Mesothelial cell of epicardium (in vitro differentiated cells): ENCODE results near the gene REV1. TPM values are rescaled to one million over a fixed set of nuclear protein-coding genes. Genes with fewer than 3 reads are reported as not detected.
A peak's percentile ranks its signal among the peaks of the same experiment; 100 is the strongest.

Source experiments
- DNase-seq, 2 experiments: peaks; one replicate each; pipeline ENCODE4 v3.0.0; 2021; ENCODE audit warnings: low spot score in 2 of 2; ENCODE audit not compliant: unreplicated experiment in 2 of 2
- H3K27ac Mint-ChIP-seq: 2 replicates; pipeline ENCODE4 v1.8.0; 2021; ENCODE audit warnings: mixed read lengths
- H3K27me3 Mint-ChIP-seq: 2 replicates; pipeline ENCODE4 v1.8.0; 2021; ENCODE audit warnings: low read depth, mixed read lengths
- H3K36me3 Mint-ChIP-seq: 2 replicates; pipeline ENCODE4 v1.8.0; 2021; ENCODE audit warnings: mixed read lengths
- H3K4me1 Mint-ChIP-seq: 2 replicates; pipeline ENCODE4 v1.8.0; 2021; ENCODE audit warnings: mixed read lengths
- H3K4me3 Mint-ChIP-seq: 2 replicates; pipeline ENCODE4 v1.8.0; 2021; ENCODE audit warnings: mild to moderate bottlenecking, moderate library complexity, mixed read lengths
- H3K9me3 Mint-ChIP-seq: 2 replicates; pipeline ENCODE4 v1.8.0; 2021; ENCODE audit warnings: mixed read lengths
- total RNA-seq: library from RNA; stranded (reverse); gene quantifications from 3 replicates; pipeline ENCODE4 v1.2.1, GENCODE V29; 2021
- TF ChIP-seq, protein P1 (sequence below): fragments of 200-600 bp; sonication (generic); IDR thresholded peaks from one replicate; pipeline ENCODE4 v1.5.0; 2021; ENCODE audit warnings: antibody characterized with exemption; ENCODE audit not compliant: unreplicated experiment

Gene REV1
- total RNA-seq, 1 donor from 2014 or later, result 58.7 TPM

DNA sequence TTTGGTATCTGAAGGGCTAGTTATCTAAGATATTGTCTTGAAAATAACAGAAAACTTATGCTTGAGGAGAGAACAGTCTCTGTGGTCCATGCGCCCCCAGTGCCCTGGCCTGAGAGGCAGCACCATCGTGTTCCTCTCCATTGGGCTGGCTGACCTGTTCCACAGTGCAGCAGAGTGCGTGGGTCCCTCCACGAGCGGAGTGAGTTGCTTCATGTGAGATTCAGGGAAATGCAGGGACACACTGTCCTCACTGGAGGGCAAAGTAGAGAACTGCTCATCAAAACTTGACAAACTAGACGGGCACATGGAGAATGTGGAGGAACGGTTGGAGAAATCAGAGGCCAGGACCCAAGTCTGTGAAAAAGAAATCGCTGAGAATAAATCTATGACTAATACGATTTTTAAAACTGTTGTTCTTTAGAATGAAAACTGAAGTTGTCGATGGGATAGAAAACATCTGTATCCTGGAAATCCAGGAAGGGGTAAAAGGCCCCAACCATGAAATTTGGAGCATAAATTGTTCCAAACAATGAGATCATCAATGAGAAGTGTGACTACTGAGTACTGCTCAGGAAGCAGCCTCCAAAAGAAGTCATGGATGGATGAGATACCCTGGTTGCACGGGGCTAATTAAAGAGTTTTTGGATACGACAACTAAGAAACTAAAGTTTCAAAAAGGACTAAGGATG, 58.1 kb downstream of the REV1 start:
- H3K9me3 Mint-ChIP-seq, result no peaks in the 10 kb centered on the region
- H3K36me3 Mint-ChIP-seq, result peaks cover 22% of the 10 kb centered on the region
- H3K4me3 Mint-ChIP-seq, result no peak overlapping the region
- DNase-seq, result no peak
- H3K27me3 Mint-ChIP-seq, result no peaks in the 10 kb centered on the region
- H3K4me1 Mint-ChIP-seq, result no peaks in the 10 kb centered on the region
- no peak overlapping the region for H3K27ac Mint-ChIP-seq
- TF ChIP-seq, protein P1, sequence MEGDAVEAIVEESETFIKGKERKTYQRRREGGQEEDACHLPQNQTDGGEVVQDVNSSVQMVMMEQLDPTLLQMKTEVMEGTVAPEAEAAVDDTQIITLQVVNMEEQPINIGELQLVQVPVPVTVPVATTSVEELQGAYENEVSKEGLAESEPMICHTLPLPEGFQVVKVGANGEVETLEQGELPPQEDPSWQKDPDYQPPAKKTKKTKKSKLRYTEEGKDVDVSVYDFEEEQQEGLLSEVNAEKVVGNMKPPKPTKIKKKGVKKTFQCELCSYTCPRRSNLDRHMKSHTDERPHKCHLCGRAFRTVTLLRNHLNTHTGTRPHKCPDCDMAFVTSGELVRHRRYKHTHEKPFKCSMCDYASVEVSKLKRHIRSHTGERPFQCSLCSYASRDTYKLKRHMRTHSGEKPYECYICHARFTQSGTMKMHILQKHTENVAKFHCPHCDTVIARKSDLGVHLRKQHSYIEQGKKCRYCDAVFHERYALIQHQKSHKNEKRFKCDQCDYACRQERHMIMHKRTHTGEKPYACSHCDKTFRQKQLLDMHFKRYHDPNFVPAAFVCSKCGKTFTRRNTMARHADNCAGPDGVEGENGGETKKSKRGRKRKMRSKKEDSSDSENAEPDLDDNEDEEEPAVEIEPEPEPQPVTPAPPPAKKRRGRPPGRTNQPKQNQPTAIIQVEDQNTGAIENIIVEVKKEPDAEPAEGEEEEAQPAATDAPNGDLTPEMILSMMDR, result no peak

GRCh38 chr2:99430614-99431291, 59.1 kb downstream of the REV1 start:
- H3K27ac Mint-ChIP-seq, result peak overlapping the region; percentile 58
- H3K36me3 Mint-ChIP-seq, result peaks cover 20% of the 10 kb centered on the region
- no peaks in the 10 kb centered on the region for H3K27me3 Mint-ChIP-seq

GRCh38 chr2:99425022-99425421, 64.8 kb downstream of the REV1 start:
- Mint-ChIP-seq H3K9me3 (no peaks in the 10 kb centered on the region), H3K36me3 (peaks cover 25% of the 10 kb centered on the region), H3K27me3 (no peaks in the 10 kb centered on the region), H3K4me3 (no peak overlapping the region), H3K4me1 (peaks cover 6% of the 10 kb centered on the region), H3K27ac (no peak overlapping the region)
- TF ChIP-seq, protein P1, result no peak
- no peak for DNase-seq

More at GRCh38 chr2:99430614-99431291, 59.1 kb downstream of the REV1 start:
- Mint-ChIP-seq H3K4me3 (no peak overlapping the region), H3K9me3 (no peaks in the 10 kb centered on the region), H3K4me1 (no peaks in the 10 kb centered on the region)
- DNase-seq, result no peak
- TF ChIP-seq, protein P1, result no peak

GRCh38 chr2:99424371-99424770, 65.4 kb downstream of the REV1 start:
- Mint-ChIP-seq H3K4me3 (no peak overlapping the region), H3K27me3 (no peaks in the 10 kb centered on the region), H3K27ac (no peak overlapping the region), H3K4me1 (peaks cover 6% of the 10 kb centered on the region), H3K36me3 (peaks cover 29% of the 10 kb centered on the region), H3K9me3 (no peaks in the 10 kb centered on the region)
- TF ChIP-seq, protein P1, result no peak
- no peak for DNase-seq

DNA sequence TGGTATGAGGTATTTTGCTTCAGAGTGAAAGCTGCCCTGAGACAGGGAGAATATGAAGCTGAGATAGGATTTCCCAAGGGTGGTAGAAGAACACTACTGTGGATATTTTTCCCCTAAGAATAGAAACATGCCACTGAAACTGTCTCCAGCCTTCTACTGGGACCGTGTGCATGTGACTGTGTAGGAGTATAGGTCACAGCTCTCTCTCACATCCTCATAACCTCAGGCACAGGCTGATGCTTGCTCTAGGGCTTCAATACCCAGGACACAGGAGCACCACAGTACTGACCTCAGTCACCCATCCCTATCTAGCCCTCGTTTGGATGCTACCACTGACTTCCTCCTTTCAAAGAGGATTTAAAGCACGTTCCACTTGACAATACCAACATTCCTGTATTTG, 67.2 kb downstream of the REV1 start:
- Mint-ChIP-seq H3K36me3 (peaks cover 31% of the 10 kb centered on the region), H3K4me1 (peaks cover 6% of the 10 kb centered on the region), H3K27ac (no peak overlapping the region), H3K27me3 (no peaks in the 10 kb centered on the region), H3K4me3 (no peak overlapping the region), H3K9me3 (no peaks in the 10 kb centered on the region)
- TF ChIP-seq, protein P1, result no peak
- no peak for DNase-seq
